GM21576 (cell line): Measurements from ENCODE around the gene OR52H1.
"Not testable (repeated sequence)": the region's sequence is repeated elsewhere in the genome, so short reads cannot be mapped to it uniquely, and the experiment has no call there.

Experiments used
- ATAC-seq: cut with Tn5 transposase; IDR thresholded peaks from one replicate; pipeline ENCODE4 v1.9.1; 2021; ENCODE audit warnings: mild to moderate bottlenecking, moderate library complexity; ENCODE audit not compliant: unreplicated experiment

Gene OR52H1

DNA sequence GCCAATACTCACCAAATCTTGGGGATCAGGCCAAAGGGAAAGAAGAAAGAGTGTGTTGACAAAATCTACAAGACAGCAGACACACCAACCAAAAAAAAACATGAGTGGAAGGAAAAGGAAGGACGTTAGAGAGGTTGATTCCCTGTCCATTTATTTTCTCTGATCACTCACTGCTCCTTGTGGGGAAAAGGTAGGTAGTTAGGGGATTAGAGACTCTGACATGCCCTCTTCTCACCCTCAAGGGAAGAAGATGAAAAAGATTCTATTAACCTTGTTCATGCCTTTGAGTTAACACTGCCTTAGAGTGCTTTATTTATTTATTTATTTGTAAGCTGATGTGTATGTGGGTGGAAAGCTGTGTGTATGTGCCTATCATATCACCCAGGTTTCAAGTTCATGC lies at the start of gene OR52H1:
OR52H1 (minus strand) TSS at position 101 of the 400 bp plus-strand sequence. CDS start 3,035 bp downstream, outside the sequence.
- ATAC-seq: no peak

DNA sequence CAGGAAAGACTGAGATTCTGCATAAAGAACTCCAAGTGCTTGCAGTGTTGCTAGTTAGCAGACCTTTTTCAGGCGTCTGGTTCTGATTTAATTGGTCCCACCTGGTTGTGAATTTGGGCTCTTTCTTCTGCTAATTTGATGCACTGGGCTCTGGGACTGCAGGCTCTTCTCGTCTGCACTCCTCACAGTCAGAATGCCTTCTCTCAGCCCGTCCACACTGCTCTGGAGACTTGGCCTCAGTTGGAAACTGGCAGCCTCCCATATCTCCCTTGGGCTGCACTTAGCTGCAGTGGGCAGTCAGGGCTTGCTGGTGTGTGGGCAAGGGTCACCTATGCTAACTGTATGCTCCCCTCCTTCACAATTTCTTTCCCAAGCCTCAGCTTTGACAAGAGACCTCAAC lies 49.6 kb upstream of the OR52H1 start:
- no peak for ATAC-seq

DNA sequence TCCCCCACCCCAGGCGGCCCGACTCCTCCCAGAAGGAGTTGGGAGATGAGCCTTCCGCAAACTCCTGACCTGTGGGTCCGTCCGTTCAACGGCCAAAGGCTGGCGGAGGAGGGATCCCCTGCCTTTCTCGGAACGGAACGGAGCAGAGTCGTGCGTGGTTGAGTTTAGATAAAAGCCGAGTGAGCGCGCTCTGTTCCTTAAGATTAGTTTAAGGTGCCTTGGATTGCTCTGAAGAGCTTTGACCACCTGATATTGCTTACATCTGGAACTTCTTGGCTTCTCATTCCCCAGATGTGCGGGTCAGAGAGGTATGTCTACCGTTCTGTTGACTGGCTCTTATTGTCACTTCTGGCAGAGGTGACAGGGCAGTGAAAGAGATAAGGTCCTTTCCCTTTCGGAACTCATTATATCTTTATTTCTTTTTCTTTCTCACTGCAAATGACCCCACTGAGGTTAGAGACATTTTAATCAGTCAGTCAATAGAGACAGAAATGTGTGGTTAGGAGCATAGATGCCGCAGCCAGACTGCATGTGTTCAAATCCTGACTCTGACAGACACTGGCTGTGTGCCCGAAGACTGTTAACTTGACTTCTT lies 48.4 kb upstream of the OR52H1 start, which contains the start of gene TRIM6:
TRIM6 (plus strand) TSS at position 31 of the 595 bp plus-strand sequence; CDS start at position 292, 261 bp downstream.
- peak; percentile 43 for ATAC-seq

DNA sequence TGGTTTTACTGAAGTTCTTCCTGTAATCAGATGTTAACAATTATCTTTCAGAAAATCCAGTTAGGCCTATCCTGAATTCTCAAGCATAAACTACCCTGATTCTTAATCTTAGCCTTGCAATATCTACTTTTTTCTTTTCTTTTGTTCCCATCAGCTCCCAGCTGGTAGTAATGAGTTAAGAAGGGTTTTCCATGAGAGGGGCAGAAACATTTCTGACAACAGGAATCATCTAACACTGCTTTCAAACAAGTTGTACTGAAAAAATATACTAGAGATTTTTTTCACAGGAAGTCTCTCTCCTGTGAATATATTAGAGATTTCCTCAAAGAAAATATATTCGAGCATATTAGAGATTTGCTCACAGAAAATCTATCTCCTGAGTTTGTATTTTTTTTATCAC lies 44.8 kb upstream of the OR52H1 start:
- no peak for ATAC-seq

DNA sequence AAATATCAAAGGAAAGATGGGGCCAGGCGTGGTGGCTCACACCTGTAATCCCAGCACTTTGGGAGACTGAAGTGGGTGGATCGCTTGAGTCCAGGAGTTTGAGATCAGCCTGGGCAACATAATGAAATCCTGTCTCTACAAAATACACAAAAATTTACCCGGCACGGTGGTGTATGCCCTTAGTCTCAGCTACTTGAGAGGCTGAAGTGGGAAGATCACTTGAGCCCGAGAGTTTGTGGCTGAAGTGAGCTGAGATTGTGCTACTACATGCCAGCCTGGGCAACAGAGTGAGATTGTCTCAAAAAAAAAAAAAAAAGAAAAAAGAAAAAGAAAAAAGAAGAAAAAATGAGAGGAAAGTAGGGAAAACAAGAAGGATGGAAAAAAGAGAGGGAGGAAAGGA lies 44.3 kb upstream of the OR52H1 start:
- ATAC-seq: no peak

DNA sequence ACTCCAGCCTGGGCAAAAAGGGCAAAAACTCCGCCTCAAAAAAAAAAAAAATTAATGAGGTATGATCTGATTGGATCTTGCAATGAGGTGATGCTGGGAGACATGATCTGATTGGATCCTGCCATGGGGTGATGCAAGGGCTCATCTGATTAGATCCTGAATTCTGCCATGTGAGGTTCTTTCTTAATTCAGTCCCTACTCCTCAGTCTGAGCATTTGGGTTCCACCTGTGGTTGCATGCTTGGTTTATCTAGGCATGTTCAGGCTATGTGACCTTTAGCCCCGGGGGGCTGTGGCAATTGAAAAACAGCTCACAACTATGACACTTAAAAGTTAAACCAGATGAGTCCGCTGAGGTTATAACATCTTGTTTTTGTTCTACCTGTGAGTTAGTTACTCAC lies 43.3 kb upstream of the OR52H1 start:
- ATAC-seq: no peak

DNA sequence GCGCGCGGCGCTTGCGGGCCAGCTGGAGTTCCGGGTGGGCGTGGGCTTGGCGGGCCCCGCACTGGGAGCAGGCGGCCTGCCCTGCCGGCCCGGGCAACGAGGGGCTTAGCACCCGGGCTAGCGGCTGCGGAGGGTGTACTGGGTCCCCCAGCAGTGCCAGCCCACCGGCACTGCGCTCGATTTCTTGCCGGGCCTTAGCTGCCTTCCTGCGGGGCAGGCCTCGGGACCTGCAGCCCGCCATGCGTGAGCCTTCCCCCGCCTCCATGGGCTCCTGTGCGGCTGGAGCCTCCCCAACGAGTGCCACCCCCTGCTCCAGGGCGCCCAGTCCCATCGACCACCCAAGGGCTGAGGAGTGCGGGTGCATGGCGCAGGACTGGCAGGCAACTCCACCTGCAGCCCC lies 41.6 kb upstream of the OR52H1 start:
- ATAC-seq: not testable (repeated sequence)

DNA sequence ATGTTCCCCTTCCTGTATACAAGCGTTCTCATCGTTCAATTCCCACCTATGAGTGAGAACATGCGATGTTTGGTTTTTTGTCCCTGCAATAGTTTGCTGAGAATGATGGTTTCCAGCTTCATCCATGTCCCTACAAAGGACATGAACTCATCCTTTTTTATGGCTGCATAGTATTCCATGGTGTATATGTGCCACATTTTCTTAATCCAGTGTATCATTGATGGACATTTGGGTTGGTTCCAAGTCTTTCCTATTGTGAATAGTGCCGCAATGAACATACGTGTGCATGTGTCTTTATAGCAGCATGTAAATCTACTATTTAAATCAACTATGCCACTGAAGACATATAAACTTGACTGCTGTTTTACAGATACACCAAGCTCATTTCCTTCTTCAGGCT lies 36.1 kb upstream of the OR52H1 start:
- ATAC-seq: not testable (repeated sequence)

DNA sequence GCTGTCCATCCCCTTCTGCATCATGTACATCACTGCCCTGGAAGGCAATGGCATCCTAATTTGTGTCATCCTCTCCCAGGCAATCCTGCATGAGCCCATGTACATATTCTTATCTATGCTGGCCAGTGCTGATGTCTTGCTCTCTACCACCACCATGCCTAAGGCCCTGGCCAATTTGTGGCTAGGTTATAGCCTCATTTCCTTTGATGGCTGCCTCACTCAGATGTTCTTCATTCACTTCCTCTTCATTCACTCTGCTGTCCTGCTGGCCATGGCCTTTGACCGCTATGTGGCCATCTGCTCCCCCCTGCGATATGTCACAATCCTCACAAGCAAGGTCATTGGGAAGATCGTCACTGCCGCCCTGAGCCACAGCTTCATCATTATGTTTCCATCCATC lies 32.7 kb upstream of the OR52H1 start:
- no peak for ATAC-seq

DNA sequence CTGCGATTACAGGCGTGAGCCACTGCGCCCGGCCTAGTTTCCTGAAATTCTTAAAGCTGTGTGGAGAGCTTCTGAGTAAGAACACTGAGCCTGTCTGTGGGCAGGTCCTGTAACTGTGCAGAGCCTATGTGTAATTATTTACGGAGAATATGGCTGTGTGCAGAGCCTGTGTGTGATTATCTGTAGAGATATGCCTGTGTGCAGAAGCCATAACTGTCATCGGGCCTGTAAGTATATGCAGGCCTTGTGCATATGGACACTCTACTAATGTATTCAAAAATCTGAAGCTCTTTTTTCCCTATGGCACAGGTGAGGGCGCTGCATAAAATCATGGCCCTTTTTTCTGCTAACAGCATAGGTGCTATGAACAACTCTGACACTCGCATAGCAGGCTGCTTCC lies 32.2 kb upstream of the OR52H1 start, which contains the start of gene OR52B6:
OR52B6 (plus strand) TSS at position 301 of the 400 bp plus-strand sequence; CDS start at position 301, 0 bp downstream.
- ATAC-seq: no peak

DNA sequence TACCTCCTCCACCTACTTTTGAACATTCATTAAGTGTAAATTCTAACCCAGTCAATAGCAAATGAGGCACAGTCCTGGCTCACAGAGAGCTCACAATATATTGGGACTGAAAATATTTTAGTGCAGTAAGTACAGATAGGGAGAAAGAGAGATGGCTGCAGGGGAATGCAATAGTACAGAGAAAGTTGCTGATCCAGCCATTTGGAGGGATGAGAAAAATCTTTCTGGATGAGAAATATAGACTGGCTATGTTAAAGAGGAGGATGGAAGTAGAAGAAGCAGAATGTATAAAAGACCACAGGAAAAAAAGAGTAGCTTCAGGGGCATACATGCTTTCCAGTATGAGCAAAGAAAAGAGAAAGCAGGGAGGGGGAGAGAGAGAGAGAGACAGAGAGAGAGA lies 28.8 kb upstream of the OR52H1 start:
- no peak for ATAC-seq

DNA sequence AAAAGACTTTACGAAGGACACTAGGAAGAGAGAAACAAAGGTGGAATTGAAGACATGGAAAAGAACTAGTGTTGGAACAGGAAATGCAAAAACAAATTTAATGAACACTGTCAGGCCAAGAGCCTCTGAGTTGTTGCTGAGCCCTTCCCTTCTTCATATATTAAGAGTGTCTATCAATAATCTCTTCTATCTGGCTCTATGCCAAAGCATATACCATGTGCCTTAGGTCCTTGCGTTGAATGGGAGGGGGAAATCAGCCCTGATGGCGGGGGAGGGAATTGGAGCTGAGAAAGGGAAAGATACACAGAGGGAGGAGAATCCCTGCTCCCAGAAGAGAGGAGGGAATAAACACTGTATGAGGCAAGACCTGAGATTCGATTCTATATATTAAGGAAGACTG lies 26.8 kb upstream of the OR52H1 start:
- ATAC-seq: no peak

DNA sequence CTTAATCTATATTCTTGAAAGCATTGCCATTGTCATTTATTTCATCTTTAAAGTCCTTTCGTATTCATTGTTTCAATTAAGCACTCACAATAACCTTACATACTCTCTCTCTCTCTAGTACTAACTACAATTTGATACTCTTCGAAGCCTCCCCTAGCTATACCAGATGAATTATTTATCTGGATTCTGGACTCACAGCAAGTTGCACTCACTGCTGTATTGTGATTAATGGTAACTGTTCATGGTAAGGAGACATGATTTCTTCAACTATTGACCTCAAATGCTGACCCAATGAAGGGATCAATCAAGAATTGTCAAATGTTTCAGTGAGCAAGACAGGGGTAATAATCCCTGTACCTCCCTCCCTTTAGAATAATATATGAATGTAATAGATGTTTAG lies 26.3 kb upstream of the OR52H1 start:
- ATAC-seq: no peak

DNA sequence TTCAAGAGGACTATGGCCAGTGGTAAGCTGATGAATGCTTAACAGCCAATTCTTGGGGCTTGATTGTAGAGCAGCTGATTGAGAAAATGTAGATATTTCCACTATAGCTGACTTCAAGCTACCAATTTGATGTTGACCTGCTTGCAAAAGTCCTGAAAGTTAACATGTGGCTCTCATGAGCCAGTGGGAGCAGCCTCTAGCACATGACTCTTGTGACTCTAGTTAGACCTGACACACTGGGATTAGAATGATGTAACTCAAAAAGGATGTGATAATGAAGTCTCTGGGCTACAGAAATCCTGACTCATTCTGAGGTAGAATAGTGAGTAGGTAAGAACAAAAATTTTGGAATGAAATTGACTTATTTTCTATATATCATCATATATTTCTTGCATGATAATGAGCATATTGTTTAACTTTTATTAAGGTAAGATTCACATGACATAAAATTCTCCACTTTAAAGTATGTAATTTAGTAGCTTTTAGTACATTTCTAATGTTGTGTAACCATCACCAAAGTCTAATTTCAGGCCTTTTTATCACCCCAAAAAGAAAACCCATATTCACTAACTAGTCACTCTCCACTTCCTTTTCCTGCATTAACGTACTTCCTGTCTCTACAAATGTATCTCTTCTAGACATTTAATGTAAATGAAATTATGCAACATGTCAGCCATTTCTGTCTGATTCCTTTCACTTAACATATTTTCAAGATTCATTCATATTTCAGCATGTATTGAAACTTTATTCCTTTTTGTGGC lies 16.1 kb upstream of the OR52H1 start:
- no peak for ATAC-seq

DNA sequence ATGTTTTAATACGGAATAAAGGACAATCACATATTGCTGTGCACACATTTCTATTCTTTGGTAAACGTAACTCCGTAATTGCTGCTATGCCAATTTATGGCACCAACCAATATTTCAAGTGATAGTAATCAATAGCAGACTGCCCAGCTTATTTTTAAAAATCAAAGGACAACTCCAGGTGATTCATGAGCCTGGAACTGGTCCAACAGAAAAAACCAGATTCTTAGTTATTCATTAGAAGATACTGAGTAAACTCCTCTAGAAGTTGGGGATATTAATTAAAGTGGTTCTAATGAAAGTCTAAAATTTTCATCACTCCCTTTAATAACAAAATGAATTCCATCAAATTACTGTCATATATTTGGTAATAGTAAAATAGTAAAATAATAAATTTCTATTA lies 9.4 kb upstream of the OR52H1 start:
- no peak for ATAC-seq

DNA sequence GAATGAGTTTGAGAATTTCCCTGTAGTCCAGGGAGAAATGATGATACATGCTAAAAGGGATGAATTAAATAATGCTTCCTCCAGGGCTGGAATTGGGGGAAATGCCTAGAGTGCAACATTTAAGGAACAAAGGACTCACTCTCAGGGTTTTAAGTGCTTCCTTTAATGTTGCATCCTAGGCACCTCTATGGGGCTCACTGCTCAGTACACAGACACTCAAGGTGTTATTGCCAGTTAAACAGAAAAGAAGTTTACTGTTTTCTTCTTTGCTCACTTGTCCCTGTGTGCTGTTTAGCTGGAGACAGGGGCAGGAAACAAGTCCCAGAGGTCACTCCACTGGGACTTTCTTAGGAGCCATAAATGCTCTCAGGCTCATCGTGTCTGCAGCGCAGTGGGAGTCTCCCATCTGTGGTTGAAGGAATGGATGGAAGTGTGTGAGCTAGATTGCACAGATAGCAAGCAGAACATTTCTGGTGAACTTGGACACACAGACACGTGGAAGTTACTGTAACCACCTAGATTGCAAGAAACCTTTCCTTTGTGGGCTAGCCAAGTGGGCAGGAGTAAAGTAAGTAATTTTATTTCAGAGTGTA lies 8.4 kb upstream of the OR52H1 start:
- no peak for ATAC-seq

DNA sequence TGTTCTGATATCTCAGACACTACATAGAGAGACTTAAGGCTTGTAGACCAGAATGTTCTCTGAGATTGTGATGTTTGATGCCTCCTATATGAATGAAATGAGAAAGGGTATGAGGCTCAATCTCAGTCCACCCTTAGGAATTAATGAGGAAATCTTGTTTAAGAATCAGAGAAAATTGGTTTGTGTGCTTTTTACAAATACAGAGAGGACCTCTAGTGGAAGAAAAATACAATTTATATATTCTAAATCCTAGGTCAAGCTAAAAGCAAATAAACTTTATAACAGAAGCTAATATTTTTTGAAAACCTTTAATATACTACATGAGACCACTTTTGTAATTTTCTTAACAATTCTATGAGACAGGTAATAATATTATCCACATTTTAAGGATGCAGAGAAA lies 5.0 kb upstream of the OR52H1 start:
- ATAC-seq: no peak

DNA sequence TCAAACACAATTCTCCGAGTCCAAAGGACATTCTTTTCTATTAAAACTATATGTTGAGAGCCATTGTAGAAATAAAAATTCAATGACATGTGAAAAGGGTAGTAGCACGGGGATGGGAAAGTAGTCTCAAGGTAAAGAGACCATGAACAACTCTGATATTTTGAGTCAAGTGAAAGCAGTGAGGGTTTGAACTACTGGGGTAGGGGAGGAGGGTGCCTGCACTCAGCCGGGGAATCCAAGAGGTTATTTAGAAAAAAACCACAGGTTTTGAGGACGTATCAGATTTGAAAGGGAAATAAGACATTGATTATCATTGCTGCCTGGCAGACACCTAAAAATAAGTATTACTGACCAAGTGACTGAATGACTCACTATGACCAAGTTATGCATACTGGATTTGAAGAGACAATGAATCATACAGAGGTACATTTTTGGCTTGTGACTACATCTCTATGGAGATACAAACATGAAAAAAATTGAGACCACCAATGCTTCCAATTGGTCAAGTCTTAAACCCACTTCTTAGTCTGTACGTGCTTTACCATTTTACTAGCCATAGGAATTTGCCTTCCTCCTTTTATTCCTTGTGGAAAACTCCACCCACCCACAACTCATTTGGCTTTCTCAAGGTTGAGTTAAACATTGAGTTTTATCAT lies 2.2 kb upstream of the OR52H1 start:
- ATAC-seq: peak; percentile 55

DNA sequence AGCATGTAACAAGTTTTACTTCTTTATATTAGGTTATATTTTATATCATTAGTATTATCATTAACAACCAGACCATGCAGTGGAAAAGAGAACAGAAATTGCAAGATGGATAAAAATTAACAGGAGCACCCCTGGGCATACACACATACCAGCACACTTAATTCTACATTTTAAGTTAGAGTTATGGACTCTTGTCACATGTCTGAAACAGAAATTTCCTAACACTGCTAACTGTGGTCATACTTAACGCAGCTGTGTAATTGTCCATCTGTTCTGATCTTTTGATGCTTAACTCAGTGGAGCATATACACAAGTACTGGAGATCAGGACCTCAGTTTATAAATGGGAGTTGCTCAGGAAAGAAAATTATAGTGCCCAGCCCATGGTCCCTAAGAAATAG lies 358 bp downstream of the OR52H1 start:
- ATAC-seq: no peak

DNA sequence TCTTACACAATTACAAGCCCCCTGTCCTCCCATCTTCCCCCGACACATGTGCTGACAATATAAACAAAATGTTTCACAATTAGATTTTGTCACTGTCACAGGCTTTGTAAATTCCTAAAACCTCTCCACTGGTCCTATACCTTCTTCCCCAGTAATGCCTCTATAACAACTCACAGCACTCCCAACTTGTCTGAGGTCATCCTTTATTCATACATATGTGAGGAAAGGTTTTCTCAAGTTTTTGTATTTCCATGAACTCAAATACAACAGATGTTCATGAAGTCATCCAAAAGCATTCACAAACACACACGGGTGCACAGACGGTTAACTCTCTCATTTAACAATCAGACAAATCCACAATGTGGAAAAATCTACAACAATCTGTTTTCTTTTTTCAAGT lies 1.9 kb downstream of the OR52H1 start:
- no peak for ATAC-seq

DNA sequence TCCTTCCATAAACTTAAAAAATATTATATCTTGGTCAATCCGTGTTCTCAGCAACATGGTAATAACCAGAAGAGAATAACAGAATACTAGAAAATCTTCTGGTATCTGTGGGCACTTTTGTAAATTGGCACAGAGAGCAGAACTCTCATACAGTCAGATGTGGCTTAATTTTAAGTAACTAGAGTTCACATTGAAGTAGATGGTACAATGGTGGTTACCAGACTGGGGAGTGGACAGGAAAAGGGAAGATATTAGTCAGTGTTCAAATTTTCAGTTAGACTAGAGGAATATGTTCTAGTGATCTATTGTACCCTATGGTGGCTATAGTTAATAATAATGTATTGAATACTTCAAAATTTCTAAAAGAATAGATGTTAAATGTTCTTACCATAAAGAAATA lies 6.9 kb downstream of the OR52H1 start:
- ATAC-seq: no peak

DNA sequence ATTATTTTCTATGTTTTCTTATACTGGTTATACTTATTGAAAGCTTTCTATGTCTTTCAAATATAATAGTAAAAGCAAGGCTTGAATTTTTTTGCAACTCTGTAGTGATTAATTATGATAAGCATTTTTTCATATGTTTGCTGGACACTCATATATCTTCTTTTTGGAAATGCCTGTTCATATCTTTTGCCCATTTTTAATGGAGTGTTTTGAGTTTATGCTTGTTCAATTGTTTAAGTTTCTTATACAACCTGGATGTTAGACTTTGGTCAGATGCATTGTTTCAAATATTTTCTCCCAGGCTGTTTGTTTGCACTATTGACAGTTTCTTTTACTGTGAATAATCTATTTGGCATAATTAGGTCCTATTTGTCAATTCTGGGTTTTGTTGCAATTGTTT lies 11.9 kb downstream of the OR52H1 start:
- ATAC-seq: no peak
